ENCODE measurements around the gene GDE1.

- TF ChIP-seq CTCF (IDR thresholded peaks at IDR 0.05; ENCODE audit: low read depth, low read length), result no peak
- TF ChIP-seq POLR2A (IDR thresholded peaks at IDR 0.05; ENCODE audit: extremely low read depth, insufficient read length), result no peak
- TF ChIP-seq MYC (IDR thresholded peaks at IDR 0.05; ENCODE audit: low read depth, low read length), result no peak
Measured at GRCh38 chr16:19563377-19563776, 41.5 kb upstream of the GDE1 start.

Data from NB4 (cell line).